Transverse colon (tissue), 4 donors: ENCODE data around the gene ESR1. TPM values are rescaled to one million over a fixed set of nuclear protein-coding genes. Genes with fewer than 3 reads are reported as not detected.

Experiments used
- DNase-seq: peaks from one replicate; pipeline ENCODE4 v3.0.0-alpha.2; 2019
- H3K27ac ChIP-seq, 4 donors: fragments of 200-600 bp; sonication (generic); 2 replicates each; pipeline ENCODE4 v1.5.1; 2016 to 2018; ENCODE audit warnings: inconsistent platforms in 4 of 4
- H3K27me3 ChIP-seq: fragments of 200-600 bp; sonication (generic); 2 replicates; pipeline ENCODE4 v1.5.1; 2017; ENCODE audit warnings: inconsistent platforms
- H3K36me3 ChIP-seq, 4 donors: fragments of 200-600 bp; sonication (generic); 2 replicates each; pipeline ENCODE4 v1.5.1; 2017 to 2019; ENCODE audit warnings: inconsistent platforms in 4 of 4
- H3K4me1 ChIP-seq, 4 donors: fragments of 200-600 bp; sonication (generic); 2 replicates each; pipeline ENCODE4 v1.5.1; 2017 to 2020; ENCODE audit warnings: inconsistent platforms in 4 of 4
- H3K4me3 ChIP-seq, 4 donors: fragments of 200-600 bp; sonication (generic); 1 replicate in 1 of 4; 2 replicates in 3 of 4; pipeline versions ENCODE4 v1.5.1 to v1.6.1; 2017 to 2019; ENCODE audit warnings: inconsistent platforms in 4 of 4
- H3K9me3 ChIP-seq, 2 donors: fragments of 200-600 bp; sonication (generic); 2 replicates each; pipeline ENCODE4 v1.5.1; 2017 to 2019; ENCODE audit warnings: inconsistent platforms in 2 of 2
- CTCF ChIP-seq, 5 experiments: fragments of 200-600 bp in 3 of 5; fragments of 450-650 bp in 2 of 5; sonication (generic) in 3 of 5; IDR thresholded peaks; 1 replicate in 2 of 5; 2 replicates in 3 of 5; pipeline ENCODE4 v1.5.1; 2016 to 2017; ENCODE audit warnings: antibody characterized with exemption in 5 of 5, inconsistent platforms in 3 of 5, mild to moderate bottlenecking in 2 of 5, moderate library complexity in 1 of 5
- EP300 ChIP-seq: sonication (generic); formaldehyde crosslinking; IDR thresholded peaks from one replicate; pipeline ENCODE4 v1.6.1; 2017; ENCODE audit warnings: antibody characterized with exemption, low read depth
- POLR2A ChIP-seq: fragments of 450-650 bp; IDR thresholded peaks from one replicate; pipeline ENCODE4 v1.6.1; 2016; ENCODE audit warnings: antibody characterized with exemption, mild to moderate bottlenecking, moderate library complexity
- POLR2AphosphoS5 ChIP-seq, 3 donors: sonication (generic); formaldehyde crosslinking; IDR thresholded peaks; one replicate each; pipeline ENCODE4 v1.6.1; 2016; ENCODE audit warnings: antibody characterized with exemption in 3 of 3
- WGBS, 2 donors: methylation state at CpG; one replicate each; pipeline ENCODE4 v1.1.5; 2018; ENCODE audit warnings: low coverage in 1 of 2; 5-methylcytosine and 5-hydroxymethylcytosine counted together
- in situ Hi-C, 4 donors: fragments of 200-750 bp; cut with MboI; loops; one replicate each; pipeline versions ENCODE4 v1.15.0 to v1.15.1; 2017; ENCODE audit warnings: low sequenced_read_pairs in 3 of 4, low pct_ligation_motif_present in 1 of 4, low pct_unique_long_range_greater_than_20kb in 1 of 4
- intact Hi-C: fragments of 100-400 bp; cut with DNase I; formaldehyde crosslinking; loops from one replicate; pipeline ENCODE4 v1.15.1; 2023; ENCODE audit warnings: low total_unique reads
- total RNA-seq, 4 donors: library from RNA; depleted of rRNA; stranded (reverse); fragments of >200 nt; gene quantifications; one replicate each; pipeline ENCODE4 v1.1.0, GENCODE V29; 2016

The ESR1 gene
- total RNA-seq, 4 donors from 2014 or later: 0.37 to 0.48 (median 0.41) TPM; not detected in 1

- H3K27ac ChIP-seq: no peak overlapping the region
- intact Hi-C loops (no loop called here), in situ Hi-C loops (no loop called here)
- no peaks in the 10 kb centered on the region for H3K9me3 ChIP-seq
- H3K36me3 ChIP-seq: no peaks in the 10 kb centered on the region
- DNase-seq: no peak
- no peak for TF ChIP-seq CTCF (IDR thresholded peaks at IDR 0.05)
- no peak for TF ChIP-seq POLR2A
- TF ChIP-seq EP300: no peak
- no peak for TF ChIP-seq POLR2AphosphoS5 (IDR thresholded peaks at IDR 0.05)
- H3K4me3 ChIP-seq: no peak overlapping the region
- 83% methylated on average over 2 of the region's 2 CpGs; no CpG with 5 or more reads in 1 of the 2 donors for WGBS, 2 donors
- no peaks in the 10 kb centered on the region for H3K27me3 ChIP-seq
- H3K4me1 ChIP-seq: no peaks in the 10 kb centered on the region
Observed at GRCh38 chr6:152046118-152046517, 238.6 kb downstream of the ESR1 start.

GRCh38 chr6:152048921-152049320, 241.4 kb downstream of the ESR1 start:
- no peak for TF ChIP-seq EP300
- no peak for TF ChIP-seq POLR2AphosphoS5 (IDR thresholded peaks at IDR 0.05)
- TF ChIP-seq CTCF (IDR thresholded peaks at IDR 0.05): no peak
- H3K36me3 ChIP-seq: no peaks in the 10 kb centered on the region
- H3K27ac ChIP-seq: no peak overlapping the region
- no peaks in the 10 kb centered on the region for H3K27me3 ChIP-seq
- no peaks in the 10 kb centered on the region for H3K9me3 ChIP-seq
- in situ Hi-C loops (no loop called here), intact Hi-C loops (no loop called here)
- H3K4me3 ChIP-seq: no peak overlapping the region
- no peaks in the 10 kb centered on the region for H3K4me1 ChIP-seq
- DNase-seq: no peak

GRCh38 chr6:152049502-152049901, 242.0 kb downstream of the ESR1 start:
- intact Hi-C loops: no loop called here
- Histone ChIP-seq H3K27ac (no peak overlapping the region), H3K9me3 (no peaks in the 10 kb centered on the region), H3K4me1 (no peaks in the 10 kb centered on the region), H3K36me3 (no peaks in the 10 kb centered on the region), H3K27me3 (no peaks in the 10 kb centered on the region), H3K4me3 (no peak overlapping the region)
- no peak for DNase-seq
- 28% methylated on average over 3 of the region's 3 CpGs; no CpG with 5 or more reads in 1 of the 2 donors for WGBS, 2 donors
- TF ChIP-seq EP300: no peak
- no peak for TF ChIP-seq POLR2A
- TF ChIP-seq POLR2AphosphoS5 (IDR thresholded peaks at IDR 0.05): no peak
- no peak for TF ChIP-seq CTCF (IDR thresholded peaks at IDR 0.05)
- in situ Hi-C loops: no loop called here

GRCh38 chr6:152050451-152051195, 243.1 kb downstream of the ESR1 start:
- intact Hi-C loops (no loop called here), in situ Hi-C loops (no loop called here)
- no peaks in the 10 kb centered on the region for H3K4me1 ChIP-seq
- H3K36me3 ChIP-seq: no peaks in the 10 kb centered on the region
- TF ChIP-seq CTCF (IDR thresholded peaks at IDR 0.05) (no peak), EP300 (no peak), POLR2A (no peak), POLR2AphosphoS5 (IDR thresholded peaks at IDR 0.05) (no peak)
- no peaks in the 10 kb centered on the region for H3K27me3 ChIP-seq
- WGBS, 2 donors: 83% methylated on average over 4 of the region's 4 CpGs
- no peak for DNase-seq
- no peaks in the 10 kb centered on the region for H3K9me3 ChIP-seq
- H3K27ac ChIP-seq: no peak overlapping the region
- no peak overlapping the region for H3K4me3 ChIP-seq
